Calu3 (cell line): ENCODE measurements around the gene ZNF202. TPM values are rescaled to one million over a fixed set of nuclear protein-coding genes. Genes with fewer than 3 reads are reported as not detected.

Source experiments
- BruUV-seq: library from RNA; stranded (reverse); fragments of 400-500 nt; replicated peaks from 2 replicates; lab custom pipeline; 2021; lab: Mats Ljungman, UMichigan
- CTCF ChIA-PET: fragments of 300-600 bp; sonication (Branson Sonifier 250); formaldehyde crosslinking; loops from one replicate; lab custom pipeline; 2022; ENCODE audit warnings: antibody characterized with exemption; lab: Charles Lee
- DNase-seq: peaks from one replicate; pipeline ENCODE4 v3.0.0; 2022
- H3K27ac Mint-ChIP-seq: one replicate; pipeline ENCODE4 v1.8.0; 2022; ENCODE audit warnings: mixed read lengths; ENCODE audit not compliant: unreplicated experiment
- H3K27me3 Mint-ChIP-seq: one replicate; pipeline ENCODE4 v1.8.0; 2022; ENCODE audit warnings: mixed read lengths; ENCODE audit not compliant: unreplicated experiment
- H3K36me3 Mint-ChIP-seq: one replicate; pipeline ENCODE4 v1.8.0; 2022; ENCODE audit warnings: mild to moderate bottlenecking, moderate library complexity, mixed read lengths; ENCODE audit not compliant: insufficient read depth, unreplicated experiment
- H3K4me1 Mint-ChIP-seq: one replicate; pipeline ENCODE4 v1.8.0; 2022; ENCODE audit warnings: mild to moderate bottlenecking, low read depth, mixed read lengths; ENCODE audit not compliant: unreplicated experiment
- H3K4me3 Mint-ChIP-seq: one replicate; pipeline ENCODE4 v1.8.0; 2022; ENCODE audit warnings: mild to moderate bottlenecking, low read depth, moderate library complexity, mixed read lengths; ENCODE audit not compliant: unreplicated experiment
- H3K9me3 Mint-ChIP-seq: one replicate; pipeline ENCODE4 v1.8.0; 2022; ENCODE audit warnings: low read depth, mixed read lengths; ENCODE audit not compliant: unreplicated experiment
- intact Hi-C: fragments of 100-400 bp; cut with micrococcal nuclease; formaldehyde crosslinking; loops from one replicate; pipeline ENCODE4 v1.10.0; 2022; ENCODE audit not compliant: unreplicated experiment
- total RNA-seq: library from RNA; stranded (reverse); gene quantifications from 2 replicates; pipeline ENCODE4 v1.2.3, GENCODE V29; 2022
- TF ChIP-seq, protein P1 (sequence below): fragments of 200-600 bp; IDR thresholded peaks from one replicate; pipeline ENCODE4 v1.8.0; 2022; ENCODE audit warnings: antibody characterized with exemption; ENCODE audit not compliant: unreplicated experiment

The ZNF202 gene
- total RNA-seq, 1 experiment from 2014 or later: 10.3 TPM

DNA sequence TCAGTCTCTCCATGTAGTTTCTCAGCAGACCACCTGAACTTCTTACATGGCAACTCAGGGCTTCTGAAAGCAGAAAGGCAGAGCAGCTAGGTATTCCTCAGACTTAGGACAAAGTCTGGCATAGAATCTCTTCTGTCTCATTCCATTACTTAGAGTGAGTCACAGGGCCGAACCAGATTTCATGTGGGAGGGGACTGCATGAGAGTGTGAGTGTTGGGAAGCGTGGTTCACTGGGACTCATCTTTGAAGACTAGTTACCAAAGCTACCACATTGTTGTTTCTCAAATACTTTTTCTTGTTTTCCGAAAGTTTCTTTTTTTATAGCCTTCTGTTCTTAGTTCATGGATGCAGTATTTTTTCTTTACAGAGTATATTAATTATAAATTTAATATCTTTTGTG, 51.0 kb downstream of the ZNF202 start:
- no peaks in the 10 kb centered on the region for H3K9me3 Mint-ChIP-seq
- no TSS peak for BruUV-seq
- DNase-seq: no peak
- TF ChIP-seq, protein P1, sequence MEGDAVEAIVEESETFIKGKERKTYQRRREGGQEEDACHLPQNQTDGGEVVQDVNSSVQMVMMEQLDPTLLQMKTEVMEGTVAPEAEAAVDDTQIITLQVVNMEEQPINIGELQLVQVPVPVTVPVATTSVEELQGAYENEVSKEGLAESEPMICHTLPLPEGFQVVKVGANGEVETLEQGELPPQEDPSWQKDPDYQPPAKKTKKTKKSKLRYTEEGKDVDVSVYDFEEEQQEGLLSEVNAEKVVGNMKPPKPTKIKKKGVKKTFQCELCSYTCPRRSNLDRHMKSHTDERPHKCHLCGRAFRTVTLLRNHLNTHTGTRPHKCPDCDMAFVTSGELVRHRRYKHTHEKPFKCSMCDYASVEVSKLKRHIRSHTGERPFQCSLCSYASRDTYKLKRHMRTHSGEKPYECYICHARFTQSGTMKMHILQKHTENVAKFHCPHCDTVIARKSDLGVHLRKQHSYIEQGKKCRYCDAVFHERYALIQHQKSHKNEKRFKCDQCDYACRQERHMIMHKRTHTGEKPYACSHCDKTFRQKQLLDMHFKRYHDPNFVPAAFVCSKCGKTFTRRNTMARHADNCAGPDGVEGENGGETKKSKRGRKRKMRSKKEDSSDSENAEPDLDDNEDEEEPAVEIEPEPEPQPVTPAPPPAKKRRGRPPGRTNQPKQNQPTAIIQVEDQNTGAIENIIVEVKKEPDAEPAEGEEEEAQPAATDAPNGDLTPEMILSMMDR: no peak
- H3K27me3 Mint-ChIP-seq: peaks cover 61% of the 10 kb centered on the region
- CTCF ChIA-PET: no interaction called here
- no peak overlapping the region for H3K27ac Mint-ChIP-seq
- no peaks in the 10 kb centered on the region for H3K36me3 Mint-ChIP-seq
- H3K4me3 Mint-ChIP-seq: no peak overlapping the region
- no peaks in the 10 kb centered on the region for H3K4me1 Mint-ChIP-seq
- intact Hi-C loops: no loop called here

DNA sequence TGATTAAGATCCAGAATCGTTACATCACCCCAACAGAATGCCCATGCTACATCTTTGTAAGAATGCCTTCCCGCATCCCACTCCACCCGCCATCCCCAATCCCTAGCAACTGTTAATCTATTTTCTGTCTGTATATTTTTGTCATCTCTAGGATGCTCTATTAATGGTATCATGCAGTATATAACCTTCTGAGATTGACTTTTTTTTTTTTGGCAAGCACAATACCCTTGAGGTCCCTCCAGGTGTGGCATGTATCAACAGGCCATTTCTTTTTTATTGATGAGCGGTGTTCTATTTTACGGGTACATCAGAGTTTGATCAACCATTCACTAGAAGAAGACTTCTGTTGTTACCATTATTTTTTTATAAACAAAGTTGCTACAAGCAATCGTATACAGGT, 56.9 kb downstream of the ZNF202 start:
- Mint-ChIP-seq H3K27ac (no peak overlapping the region), H3K27me3 (peaks cover 75% of the 10 kb centered on the region), H3K9me3 (no peaks in the 10 kb centered on the region), H3K4me1 (no peaks in the 10 kb centered on the region), H3K4me3 (no peak overlapping the region), H3K36me3 (no peaks in the 10 kb centered on the region)
- TF ChIP-seq, protein P1: no peak
- no peak for DNase-seq
- CTCF ChIA-PET: no interaction called here
- BruUV-seq: no TSS peak
- intact Hi-C loops: no loop called here

DNA sequence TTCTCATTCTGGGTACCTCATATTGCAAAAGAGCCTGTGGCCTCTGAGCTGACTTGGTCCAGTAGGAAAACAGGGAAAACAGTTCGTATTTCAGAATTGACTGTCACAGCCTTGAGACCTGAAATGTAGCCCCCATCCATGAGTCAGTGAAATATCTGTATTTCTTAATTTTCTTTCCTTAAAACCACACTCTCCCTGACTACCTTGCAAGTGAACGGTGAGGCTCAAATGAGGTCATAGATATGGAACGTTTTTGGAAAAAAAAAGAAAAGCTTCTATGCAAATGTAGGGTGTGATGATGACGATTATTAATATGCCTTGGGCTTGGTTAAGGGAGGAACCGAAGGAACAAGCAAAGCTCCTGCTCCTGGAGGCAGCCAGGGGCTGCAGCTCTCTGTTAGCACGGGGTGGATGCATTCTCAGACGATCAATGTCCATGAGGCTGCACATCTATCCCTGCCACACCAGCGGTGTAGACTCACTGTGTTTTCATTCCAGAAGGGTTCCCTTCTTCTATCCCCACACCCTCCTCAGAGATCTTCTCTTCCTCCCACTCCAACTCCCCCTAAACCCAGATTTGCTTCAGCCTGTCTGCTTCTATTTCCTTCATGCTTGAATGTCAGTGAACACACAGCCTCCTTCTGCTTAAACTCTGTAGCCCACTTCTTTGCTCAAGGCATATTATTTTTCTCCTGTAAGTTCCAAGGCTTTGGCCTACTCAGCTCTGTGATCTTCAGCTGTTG, 57.9 kb downstream of the ZNF202 start:
- H3K4me1 Mint-ChIP-seq: no peaks in the 10 kb centered on the region
- no peaks in the 10 kb centered on the region for H3K9me3 Mint-ChIP-seq
- H3K4me3 Mint-ChIP-seq: no peak overlapping the region
- BruUV-seq: no TSS peak
- H3K27me3 Mint-ChIP-seq: peaks cover 65% of the 10 kb centered on the region
- no peaks in the 10 kb centered on the region for H3K36me3 Mint-ChIP-seq
- TF ChIP-seq, protein P1: no peak
- no peak overlapping the region for H3K27ac Mint-ChIP-seq
- no peak for DNase-seq
- intact Hi-C loops: no loop called here
- CTCF ChIA-PET: no interaction called here

DNA sequence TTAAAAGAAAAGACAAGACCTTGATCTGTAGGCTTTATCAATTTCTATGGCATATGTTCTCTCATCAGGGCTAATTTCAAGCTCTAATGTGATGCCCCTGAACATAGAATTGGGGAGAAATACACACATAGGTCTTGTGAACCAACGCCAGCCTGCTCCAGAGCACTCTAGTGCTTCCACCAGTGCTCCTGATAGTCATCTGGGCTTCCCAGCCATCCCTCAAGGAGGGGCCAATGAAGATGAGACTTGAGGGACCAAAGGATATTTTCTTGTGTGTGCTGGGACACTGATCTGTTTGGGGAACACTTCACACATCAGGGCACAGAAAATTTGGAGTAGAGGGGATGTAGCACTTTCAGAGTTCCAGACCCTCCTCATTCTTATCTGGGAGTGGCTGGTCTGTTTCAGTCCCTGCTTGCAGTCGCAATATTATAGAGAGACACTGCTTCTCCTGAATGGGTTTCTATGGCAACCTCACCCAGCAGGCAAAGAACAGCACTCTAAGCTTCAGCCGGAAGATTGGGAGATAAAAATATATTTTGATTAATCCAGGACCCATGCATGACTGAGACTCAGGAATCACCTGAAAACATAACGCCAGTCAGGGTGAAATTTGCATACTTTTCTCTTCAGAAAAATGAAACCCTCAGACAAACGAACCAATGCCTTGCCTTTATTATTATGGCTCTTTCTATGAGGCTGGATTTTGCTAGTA, 58.6 kb downstream of the ZNF202 start:
- H3K4me1 Mint-ChIP-seq: no peaks in the 10 kb centered on the region
- CTCF ChIA-PET: no interaction called here
- no peak overlapping the region for H3K4me3 Mint-ChIP-seq
- H3K27ac Mint-ChIP-seq: no peak overlapping the region
- H3K36me3 Mint-ChIP-seq: no peaks in the 10 kb centered on the region
- intact Hi-C loops: no loop called here
- BruUV-seq: no TSS peak
- H3K27me3 Mint-ChIP-seq: peaks cover 58% of the 10 kb centered on the region
- TF ChIP-seq, protein P1: no peak
- no peaks in the 10 kb centered on the region for H3K9me3 Mint-ChIP-seq
- no peak for DNase-seq
